ENCODE results near the gene SNX25.
"Not testable (repeated sequence)": the region's sequence is repeated elsewhere in the genome, so short reads cannot be mapped to it uniquely, and the experiment has no call there.

Gene SNX25

DNA sequence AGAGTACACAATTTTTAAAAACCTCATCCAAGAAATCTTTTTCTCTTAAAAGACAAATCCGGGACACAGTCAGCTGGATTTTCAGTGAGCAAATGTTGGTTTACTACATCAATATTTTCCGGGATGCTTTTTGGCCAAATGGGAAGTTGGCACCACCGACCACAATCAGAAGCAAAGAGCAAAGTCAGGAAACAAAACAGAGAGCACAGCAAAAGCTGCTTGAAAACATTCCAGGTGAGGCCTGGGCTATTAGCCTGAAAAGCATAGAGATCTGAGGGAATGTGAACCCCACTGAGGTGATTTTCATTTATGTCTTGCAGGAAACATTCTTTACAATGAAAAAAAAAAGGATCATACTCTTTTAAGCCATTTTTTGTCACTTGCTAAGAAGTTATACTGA is 152.5 kb downstream of the SNX25 start:
- ChIA-PET POLR2A (no interaction called here), CTCF (interaction anchor here (0.7 kb wide), 1 partner anchor 64 kb away, joined by 3 read pairs; the partner anchor contains the start of gene UFSP2)
- H3K4me3 ChIP-seq (ENCODE audit: low read depth, low read length), result no peak overlapping the region
- no peaks in the 10 kb centered on the region for H3K9me3 ChIP-seq (ENCODE audit: control insufficient read depth, insufficient read depth, low read depth, low read length)
- H3K36me3 ChIP-seq (ENCODE audit: control insufficient read depth in 2 of 2, insufficient read depth in 1 of 2, low read length in 2 of 2), result peaks cover 0 to 27% of the 10 kb centered on the region in 2 experiments
- H3K4me1 ChIP-seq (ENCODE audit: control insufficient read depth, insufficient read depth, low read length), result peaks cover 4% of the 10 kb centered on the region; the same call in 1 of the 2 replicates
- no peak overlapping the region for H3K27ac ChIP-seq (ENCODE audit: extremely low read depth, low read depth, low read length)
- TF ChIP-seq ZNF138 (tag by site-specific recombination; IDR thresholded peaks at IDR 0.05; ENCODE audit: borderline replicate concordance), result no peak
- no peak for TF ChIP-seq OSR2 (tag by site-specific recombination; IDR thresholded peaks at IDR 0.05)
- no peak for TF ChIP-seq ZBTB6 (tag by site-specific recombination; IDR thresholded peaks at IDR 0.05)
- no peak for TF ChIP-seq ZNF596 (tag by site-specific recombination; IDR thresholded peaks at IDR 0.05)
- no peak for TF ChIP-seq ZNF350 (tag by site-specific recombination; IDR thresholded peaks at IDR 0.05)
- no peak for TF ChIP-seq ZNF404 (tag by site-specific recombination; IDR thresholded peaks at IDR 0.05)
- TF ChIP-seq ZBTB1 (tag by site-specific recombination; IDR thresholded peaks at IDR 0.05), result no peak
- TF ChIP-seq PRDM1 (tag by site-specific recombination; IDR thresholded peaks at IDR 0.05), result no peak

GRCh38 chr4:185362570-185362969 is 153.2 kb downstream of the SNX25 start:
- POLR2A ChIA-PET, result not testable (repeated sequence)
- CTCF ChIA-PET, result interaction anchor here (0.7 kb wide), 1 partner anchor 63 kb away, joined by 3 read pairs; the partner anchor contains the start of gene UFSP2

DNA sequence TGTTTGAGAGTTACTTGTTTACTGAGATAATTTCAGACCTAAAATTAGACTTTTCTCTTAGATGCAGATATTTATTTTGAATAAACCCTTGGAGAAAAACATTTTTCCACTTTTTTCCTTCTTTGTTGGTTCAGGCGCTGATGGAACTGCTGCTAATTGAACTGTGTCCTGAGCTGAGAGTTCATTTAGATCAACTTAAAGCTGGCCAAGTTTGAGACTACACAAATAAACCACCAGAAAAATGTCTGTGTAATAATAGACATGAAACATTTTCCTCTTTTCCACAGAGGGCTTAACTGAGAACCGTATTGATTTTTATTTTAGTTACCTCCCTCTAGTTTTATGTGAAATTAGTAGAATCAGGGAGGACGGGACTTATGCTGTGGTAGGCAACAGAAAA is 153.9 kb downstream of the SNX25 start:
- peaks cover 0 to 17% of the 10 kb centered on the region in 2 experiments for H3K36me3 ChIP-seq (ENCODE audit: control insufficient read depth in 2 of 2, insufficient read depth in 1 of 2, low read length in 2 of 2)
- H3K27ac ChIP-seq (ENCODE audit: extremely low read depth, low read depth, low read length), result no peak overlapping the region
- CTCF ChIA-PET, result interaction anchor here (0.6 kb wide), 1 partner anchor 112 kb away, joined by 8 read pairs; no protein-coding TSS in a partner anchor

More at GRCh38 chr4:185362570-185362969, 153.2 kb downstream of the SNX25 start:
- H3K4me3 ChIP-seq (ENCODE audit: low read depth, low read length); H3K9me3 ChIP-seq (ENCODE audit: control insufficient read depth, insufficient read depth, low read depth, low read length); H3K27ac ChIP-seq (ENCODE audit: extremely low read depth, low read depth, low read length); H3K4me1 ChIP-seq (ENCODE audit: control insufficient read depth, insufficient read depth, low read length): not testable (repeated sequence)
- H3K36me3 ChIP-seq (ENCODE audit: control insufficient read depth in 2 of 2, insufficient read depth in 1 of 2, low read length in 2 of 2), result peaks cover 0 to 21% of the 10 kb centered on the region in 2 experiments

GRCh38 chr4:185364886-185365285 is 155.5 kb downstream of the SNX25 start:
- H3K4me1 ChIP-seq (ENCODE audit: control insufficient read depth, insufficient read depth, low read length), result no peaks in the 10 kb centered on the region
- H3K27ac ChIP-seq (ENCODE audit: extremely low read depth, low read depth, low read length), result no peak overlapping the region
- peaks cover 0 to 14% of the 10 kb centered on the region in 2 experiments for H3K36me3 ChIP-seq (ENCODE audit: control insufficient read depth in 2 of 2, insufficient read depth in 1 of 2, low read length in 2 of 2)
- no peak overlapping the region for H3K4me3 ChIP-seq (ENCODE audit: low read depth, low read length)
- CTCF ChIA-PET, result no interaction called here
- no peaks in the 10 kb centered on the region for H3K9me3 ChIP-seq (ENCODE audit: control insufficient read depth, insufficient read depth, low read depth, low read length)
- POLR2A ChIA-PET, result no interaction called here
- no peak for TF ChIP-seq OVOL3 (tag by site-specific recombination; IDR thresholded peaks at IDR 0.05)
- TF ChIP-seq, protein P1, sequence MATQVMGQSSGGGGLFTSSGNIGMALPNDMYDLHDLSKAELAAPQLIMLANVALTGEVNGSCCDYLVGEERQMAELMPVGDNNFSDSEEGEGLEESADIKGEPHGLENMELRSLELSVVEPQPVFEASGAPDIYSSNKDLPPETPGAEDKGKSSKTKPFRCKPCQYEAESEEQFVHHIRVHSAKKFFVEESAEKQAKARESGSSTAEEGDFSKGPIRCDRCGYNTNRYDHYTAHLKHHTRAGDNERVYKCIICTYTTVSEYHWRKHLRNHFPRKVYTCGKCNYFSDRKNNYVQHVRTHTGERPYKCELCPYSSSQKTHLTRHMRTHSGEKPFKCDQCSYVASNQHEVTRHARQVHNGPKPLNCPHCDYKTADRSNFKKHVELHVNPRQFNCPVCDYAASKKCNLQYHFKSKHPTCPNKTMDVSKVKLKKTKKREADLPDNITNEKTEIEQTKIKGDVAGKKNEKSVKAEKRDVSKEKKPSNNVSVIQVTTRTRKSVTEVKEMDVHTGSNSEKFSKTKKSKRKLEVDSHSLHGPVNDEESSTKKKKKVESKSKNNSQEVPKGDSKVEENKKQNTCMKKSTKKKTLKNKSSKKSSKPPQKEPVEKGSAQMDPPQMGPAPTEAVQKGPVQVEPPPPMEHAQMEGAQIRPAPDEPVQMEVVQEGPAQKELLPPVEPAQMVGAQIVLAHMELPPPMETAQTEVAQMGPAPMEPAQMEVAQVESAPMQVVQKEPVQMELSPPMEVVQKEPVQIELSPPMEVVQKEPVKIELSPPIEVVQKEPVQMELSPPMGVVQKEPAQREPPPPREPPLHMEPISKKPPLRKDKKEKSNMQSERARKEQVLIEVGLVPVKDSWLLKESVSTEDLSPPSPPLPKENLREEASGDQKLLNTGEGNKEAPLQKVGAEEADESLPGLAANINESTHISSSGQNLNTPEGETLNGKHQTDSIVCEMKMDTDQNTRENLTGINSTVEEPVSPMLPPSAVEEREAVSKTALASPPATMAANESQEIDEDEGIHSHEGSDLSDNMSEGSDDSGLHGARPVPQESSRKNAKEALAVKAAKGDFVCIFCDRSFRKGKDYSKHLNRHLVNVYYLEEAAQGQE (tag by site-specific recombination; IDR thresholded peaks at IDR 0.05), result no peak
- TF ChIP-seq YY2 (tag by site-specific recombination; IDR thresholded peaks at IDR 0.05), result no peak
- TF ChIP-seq ZNF785 (tag by site-specific recombination; IDR thresholded peaks at IDR 0.05), result no peak
- TF ChIP-seq, protein P2, sequence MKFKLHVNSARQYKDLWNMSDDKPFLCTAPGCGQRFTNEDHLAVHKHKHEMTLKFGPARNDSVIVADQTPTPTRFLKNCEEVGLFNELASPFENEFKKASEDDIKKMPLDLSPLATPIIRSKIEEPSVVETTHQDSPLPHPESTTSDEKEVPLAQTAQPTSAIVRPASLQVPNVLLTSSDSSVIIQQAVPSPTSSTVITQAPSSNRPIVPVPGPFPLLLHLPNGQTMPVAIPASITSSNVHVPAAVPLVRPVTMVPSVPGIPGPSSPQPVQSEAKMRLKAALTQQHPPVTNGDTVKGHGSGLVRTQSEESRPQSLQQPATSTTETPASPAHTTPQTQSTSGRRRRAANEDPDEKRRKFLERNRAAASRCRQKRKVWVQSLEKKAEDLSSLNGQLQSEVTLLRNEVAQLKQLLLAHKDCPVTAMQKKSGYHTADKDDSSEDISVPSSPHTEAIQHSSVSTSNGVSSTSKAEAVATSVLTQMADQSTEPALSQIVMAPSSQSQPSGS (tag by site-specific recombination; IDR thresholded peaks at IDR 0.05; ENCODE audit: low read depth), result no peak
- TF ChIP-seq ZNF366 (tag by site-specific recombination; conservative IDR thresholded peaks at IDR 0.05), result no peak

More for the DNA sequence above, 153.9 kb downstream of the SNX25 start:
- H3K4me3 ChIP-seq (ENCODE audit: low read depth, low read length), result no peak overlapping the region
- TF ChIP-seq ELK4 (IDR thresholded peaks at IDR 0.05; ENCODE audit: borderline replicate concordance, low read depth, low read length), result no peak
- no peak for TF ChIP-seq ZSCAN4 (tag by site-specific recombination; IDR thresholded peaks at IDR 0.05)
- TF ChIP-seq ZNF423 (tag by site-specific recombination; IDR thresholded peaks at IDR 0.05), result no peak
- TF ChIP-seq ZNF530 (tag by site-specific recombination; IDR thresholded peaks at IDR 0.05; ENCODE audit: low read depth), result no peak
- TF ChIP-seq ZBTB1 (tag by site-specific recombination; IDR thresholded peaks at IDR 0.05), result no peak
- no peak for TF ChIP-seq ZNF544 (tag by site-specific recombination; IDR thresholded peaks at IDR 0.05)
- POLR2A ChIA-PET, result no interaction called here
- peaks cover 3% of the 10 kb centered on the region; the same call in 1 of the 2 replicates for H3K4me1 ChIP-seq (ENCODE audit: control insufficient read depth, insufficient read depth, low read length)
- H3K9me3 ChIP-seq (ENCODE audit: control insufficient read depth, insufficient read depth, low read depth, low read length), result no peaks in the 10 kb centered on the region
